Measurements from ENCODE around the gene CASR. TPM values are rescaled to one million over a fixed set of nuclear protein-coding genes. Genes with fewer than 3 reads are reported as not detected.

The CASR gene
- total RNA-seq, 2 donors from 2014 or later: not detected

GRCh38 chr3:122322095-122323075 is 138.9 kb downstream of the CASR start:
- ATAC-seq (ENCODE audit: insufficient number of reproducible peaks, low FRiP score, low read depth) (no peak), DNase-seq (ENCODE audit: low spot score) (no peak)
- Histone ChIP-seq H3K27ac (no peak overlapping the region), H3K36me3 (no peaks in the 10 kb centered on the region), H3K4me3 (no peak overlapping the region), H3K27me3 (replicated peaks; ENCODE audit: insufficient read depth) (no peaks in the 10 kb centered on the region), H3K4me1 (ENCODE audit: control insufficient read depth in 1 of 2, low read depth in 2 of 2) (no peaks in the 10 kb centered on the region), H3K9me3 (no peaks in the 10 kb centered on the region)
- no peak for TF ChIP-seq CTCF (IDR thresholded peaks at IDR 0.05)

GRCh38 chr3:122324871-122325323 is 141.4 kb downstream of the CASR start, which contains the start of gene CSTA:
Gene CSTA, plus strand, starts transcription at chr3:122325248. Its CDS starts 45 bp downstream, at chr3:122325293.
- Histone ChIP-seq H3K27me3 (replicated peaks; ENCODE audit: insufficient read depth) (no peaks in the 10 kb centered on the region), H3K9me3 (no peaks in the 10 kb centered on the region), H3K36me3 (no peaks in the 10 kb centered on the region), H3K4me1 (ENCODE audit: control insufficient read depth in 1 of 2, low read depth in 2 of 2) (no peaks in the 10 kb centered on the region), H3K4me3 (peak within 1 kb of the TSS; percentile 46), H3K27ac (no peak within 1 kb of the TSS)
- TF ChIP-seq CTCF (IDR thresholded peaks at IDR 0.05): no peak
- no peak for DNase-seq (ENCODE audit: low spot score)
- no peak for ATAC-seq (ENCODE audit: insufficient number of reproducible peaks, low FRiP score, low read depth)

- Histone ChIP-seq H3K9me3 (no peaks in the 10 kb centered on the region), H3K36me3 (no peaks in the 10 kb centered on the region), H3K4me1 (ENCODE audit: control insufficient read depth in 1 of 2, low read depth in 2 of 2) (no peaks in the 10 kb centered on the region), H3K27ac (no peak overlapping the region), H3K4me3 (no peak overlapping the region), H3K27me3 (replicated peaks; ENCODE audit: insufficient read depth) (no peaks in the 10 kb centered on the region)
- no peak for DNase-seq (ENCODE audit: low spot score)
- TF ChIP-seq CTCF (IDR thresholded peaks at IDR 0.05): no peak
- ATAC-seq (ENCODE audit: insufficient number of reproducible peaks, low FRiP score, low read depth): no peak
Measured at GRCh38 chr3:122325769-122326168, 142.3 kb downstream of the CASR start.

- H3K4me1 ChIP-seq (ENCODE audit: control insufficient read depth in 1 of 2, low read depth in 2 of 2): no peaks in the 10 kb centered on the region
- no peak for DNase-seq (ENCODE audit: low spot score)
- H3K9me3 ChIP-seq: no peaks in the 10 kb centered on the region
- TF ChIP-seq CTCF (IDR thresholded peaks at IDR 0.05): no peak
- H3K4me3 ChIP-seq: no peak overlapping the region
- no peak overlapping the region for H3K27ac ChIP-seq
- ATAC-seq (ENCODE audit: insufficient number of reproducible peaks, low FRiP score, low read depth): no peak
- no peaks in the 10 kb centered on the region for H3K27me3 ChIP-seq (replicated peaks; ENCODE audit: insufficient read depth)
- no peaks in the 10 kb centered on the region for H3K36me3 ChIP-seq
Measured at GRCh38 chr3:122331886-122332285, 148.4 kb downstream of the CASR start.

- DNase-seq (ENCODE audit: low spot score) (no peak), ATAC-seq (ENCODE audit: insufficient number of reproducible peaks, low FRiP score, low read depth) (no peak)
- Histone ChIP-seq H3K9me3 (no peaks in the 10 kb centered on the region), H3K27me3 (replicated peaks; ENCODE audit: insufficient read depth) (no peaks in the 10 kb centered on the region), H3K27ac (no peak overlapping the region), H3K4me1 (ENCODE audit: control insufficient read depth in 1 of 2, low read depth in 2 of 2) (no peaks in the 10 kb centered on the region), H3K36me3 (no peaks in the 10 kb centered on the region), H3K4me3 (no peak overlapping the region)
- TF ChIP-seq CTCF (IDR thresholded peaks at IDR 0.05): no peak
Measured at GRCh38 chr3:122332551-122332950, 149.1 kb downstream of the CASR start.

All from thoracic aorta (tissue), 2 donors.